Ovary (tissue), 3 donors: ENCODE measurements around the gene SSBP4.

Experiments
- POLR2A ChIP-seq: fragments of 450-650 bp; IDR thresholded peaks from one replicate; pipeline ENCODE4 v1.6.1; 2017; ENCODE audit warnings: antibody characterized with exemption, mild to moderate bottlenecking, moderate library complexity
- TF ChIP-seq, protein P1 (sequence below), 3 donors: fragments of 450-650 bp in 2 of 3; fragments of 200-600 bp in 1 of 3; IDR thresholded peaks; one replicate each; pipeline versions ENCODE4 v1.5.1 to v1.8.0; 2016 to 2022; ENCODE audit warnings: antibody characterized with exemption in 3 of 3, mild to moderate bottlenecking in 1 of 3
- donor health status: DM: no; HTN: no; CAD: no.

- TF ChIP-seq, protein P1, sequence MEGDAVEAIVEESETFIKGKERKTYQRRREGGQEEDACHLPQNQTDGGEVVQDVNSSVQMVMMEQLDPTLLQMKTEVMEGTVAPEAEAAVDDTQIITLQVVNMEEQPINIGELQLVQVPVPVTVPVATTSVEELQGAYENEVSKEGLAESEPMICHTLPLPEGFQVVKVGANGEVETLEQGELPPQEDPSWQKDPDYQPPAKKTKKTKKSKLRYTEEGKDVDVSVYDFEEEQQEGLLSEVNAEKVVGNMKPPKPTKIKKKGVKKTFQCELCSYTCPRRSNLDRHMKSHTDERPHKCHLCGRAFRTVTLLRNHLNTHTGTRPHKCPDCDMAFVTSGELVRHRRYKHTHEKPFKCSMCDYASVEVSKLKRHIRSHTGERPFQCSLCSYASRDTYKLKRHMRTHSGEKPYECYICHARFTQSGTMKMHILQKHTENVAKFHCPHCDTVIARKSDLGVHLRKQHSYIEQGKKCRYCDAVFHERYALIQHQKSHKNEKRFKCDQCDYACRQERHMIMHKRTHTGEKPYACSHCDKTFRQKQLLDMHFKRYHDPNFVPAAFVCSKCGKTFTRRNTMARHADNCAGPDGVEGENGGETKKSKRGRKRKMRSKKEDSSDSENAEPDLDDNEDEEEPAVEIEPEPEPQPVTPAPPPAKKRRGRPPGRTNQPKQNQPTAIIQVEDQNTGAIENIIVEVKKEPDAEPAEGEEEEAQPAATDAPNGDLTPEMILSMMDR (IDR thresholded peaks at IDR 0.05) = no peak
- no peak for TF ChIP-seq POLR2A
These were observed 32.5 kb upstream of the SSBP4 start for GRCh38 chr19:18386543-18387271.
